ENCODE data around the gene NSMF. TPM values are rescaled to one million over a fixed set of nuclear protein-coding genes. Genes with fewer than 3 reads are reported as not detected.

The NSMF gene
- polyA plus RNA-seq, 1 donor (not counting 4 experiments of a cell fraction or from before 2014, with no cell fraction given) = 29.5 TPM

DNA sequence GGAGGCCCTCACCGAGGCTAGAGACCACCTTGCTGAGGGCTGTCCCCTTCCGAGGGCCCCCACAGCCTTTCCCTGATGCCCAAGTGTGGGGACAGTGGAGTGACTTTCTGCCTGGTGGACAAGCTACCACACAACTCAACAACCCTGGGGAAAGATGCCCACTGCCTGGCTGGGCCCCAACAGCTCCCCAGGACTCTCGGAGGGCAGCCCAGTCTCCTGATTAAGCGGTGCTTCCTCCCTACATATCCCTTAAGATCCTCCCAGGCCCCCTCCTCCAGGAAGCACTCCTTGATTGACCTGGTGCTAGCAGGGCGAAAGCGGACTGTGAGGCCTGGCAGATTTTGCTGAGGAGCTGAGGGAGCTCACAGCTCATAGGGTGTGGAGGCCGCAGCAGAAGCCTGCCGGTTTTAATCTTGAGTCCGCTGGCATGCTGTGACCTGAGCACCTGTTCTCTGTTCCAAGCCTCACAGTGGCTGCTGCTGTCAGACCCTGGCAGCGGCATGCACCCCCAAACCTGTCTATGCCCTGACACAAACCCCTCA is 2.2 kb downstream of the NSMF start:
- Histone ChIP-seq H3K36me3 (ENCODE audit: control insufficient read depth in 2 of 2, extremely low read depth in 1 of 2, insufficient read depth in 2 of 2, low read length in 2 of 2) (peaks cover 0 to 11% of the 10 kb centered on the region in 2 experiments), H3K9ac (ENCODE audit: control insufficient read depth, extremely low read depth, insufficient read depth, low read length) (no peak overlapping the region), H3K27me3 (ENCODE audit: control insufficient read depth, extremely low read depth, insufficient read depth, low read length) (peaks cover 1% of the 10 kb centered on the region), H3K9me1 (ENCODE audit: control insufficient read depth, extremely low read depth, insufficient read depth, low read length) (no peaks in the 10 kb centered on the region), H3K9me3 (ENCODE audit: control insufficient read depth, low read depth, low read length) (no peaks in the 10 kb centered on the region), H3K4me2 (ENCODE audit: control insufficient read depth, extremely low read depth, insufficient read depth, low read depth, low read length) (no peak overlapping the region), H3K27ac (ENCODE audit: control insufficient read depth, insufficient read depth, low read length) (no peak overlapping the region), H3K4me1 (ENCODE audit: control insufficient read depth, extremely low read depth, insufficient read depth, low read length) (peaks cover 18% of the 10 kb centered on the region), H4K20me1 (ENCODE audit: control insufficient read depth, extremely low read depth, insufficient read depth, low read length) (no peaks in the 10 kb centered on the region), H2AFZ (ENCODE audit: control insufficient read depth, low read length) (no peak overlapping the region), H3K4me3 (ENCODE audit: control insufficient read depth in 2 of 3, extremely low read depth in 1 of 3, insufficient read depth in 2 of 3, low read depth in 1 of 3, low read length in 3 of 3) (no peak overlapping the region), H3K79me2 (ENCODE audit: control insufficient read depth, insufficient read depth, low read length) (peaks cover 7% of the 10 kb centered on the region)
- DNase-seq (ENCODE audit: low read depth, low spot score) (no peak), FAIRE-seq (no peak)
- TF ChIP-seq CTCF (optimal IDR thresholded peaks at IDR 0.05 in 1 of 3, IDR thresholded peaks at IDR 0.05 in 1 of 3, conservative IDR thresholded peaks at IDR 0.05 in 1 of 3; ENCODE audit: extremely low read depth in 1 of 3, insufficient read depth in 2 of 3, low read length in 3 of 3) (no peak), EZH2 (IDR thresholded peaks at IDR 0.05; ENCODE audit: low read length) (no peak)
- dilution Hi-C loops (cut with MboI; ENCODE audit: extremely low pct_ligation_motif_present, low sequenced_read_pairs) = no loop called here

DNA sequence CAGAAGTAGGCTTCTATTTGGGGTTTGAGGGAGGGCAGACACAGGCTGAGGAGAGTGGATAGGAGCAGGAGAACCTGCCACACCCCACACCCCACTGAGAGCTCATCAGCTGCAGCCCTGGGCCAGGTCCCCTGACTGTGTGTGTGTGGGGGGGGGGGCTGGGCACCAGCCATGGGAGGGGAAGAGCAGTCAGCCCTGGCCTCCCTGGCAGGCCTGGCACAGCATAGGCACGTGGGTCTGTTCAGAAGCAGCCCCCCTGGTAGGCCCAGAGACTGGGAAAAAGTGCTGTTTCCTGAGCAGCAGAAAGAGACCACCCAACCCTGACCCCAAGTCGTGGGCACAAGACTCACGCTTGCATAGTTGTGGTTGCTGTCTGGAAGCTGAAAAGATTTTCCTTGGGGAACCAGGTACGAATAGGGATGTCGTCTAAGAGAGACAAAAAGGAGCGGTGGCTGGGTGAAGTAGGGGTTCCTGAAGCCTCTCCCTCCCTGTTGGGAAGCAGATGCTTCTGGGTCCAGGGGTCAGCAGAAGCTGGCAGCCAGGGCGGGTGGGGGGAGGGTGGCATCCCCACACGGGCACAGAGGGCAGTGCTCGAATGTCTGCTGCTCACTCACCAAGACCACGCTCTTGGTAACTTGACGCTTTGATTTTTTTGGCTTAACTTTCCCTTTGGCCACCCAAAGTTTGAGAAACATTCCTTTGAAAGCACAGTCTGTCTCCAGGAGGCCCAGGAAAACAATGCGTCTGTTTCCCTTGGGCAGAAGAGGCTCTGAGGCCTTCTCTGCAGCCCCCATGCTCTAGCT is 2.9 kb downstream of the NSMF start:
- Histone ChIP-seq H2AFZ (ENCODE audit: control insufficient read depth, low read length) (no peak overlapping the region), H3K36me3 (ENCODE audit: control insufficient read depth in 2 of 2, extremely low read depth in 1 of 2, insufficient read depth in 2 of 2, low read length in 2 of 2) (peaks cover 0 to 11% of the 10 kb centered on the region in 2 experiments), H3K9ac (ENCODE audit: control insufficient read depth, extremely low read depth, insufficient read depth, low read length) (no peak overlapping the region), H4K20me1 (ENCODE audit: control insufficient read depth, extremely low read depth, insufficient read depth, low read length) (no peaks in the 10 kb centered on the region), H3K9me1 (ENCODE audit: control insufficient read depth, extremely low read depth, insufficient read depth, low read length) (no peaks in the 10 kb centered on the region), H3K27me3 (ENCODE audit: control insufficient read depth, extremely low read depth, insufficient read depth, low read length) (no peaks in the 10 kb centered on the region), H3K27ac (ENCODE audit: control insufficient read depth, insufficient read depth, low read length) (no peak overlapping the region), H3K4me1 (ENCODE audit: control insufficient read depth, extremely low read depth, insufficient read depth, low read length) (peaks cover 18% of the 10 kb centered on the region), H3K4me3 (ENCODE audit: control insufficient read depth in 2 of 3, extremely low read depth in 1 of 3, insufficient read depth in 2 of 3, low read depth in 1 of 3, low read length in 3 of 3) (no peak overlapping the region), H3K4me2 (ENCODE audit: control insufficient read depth, extremely low read depth, insufficient read depth, low read depth, low read length) (no peak overlapping the region), H3K9me3 (ENCODE audit: control insufficient read depth, low read depth, low read length) (no peaks in the 10 kb centered on the region), H3K79me2 (ENCODE audit: control insufficient read depth, insufficient read depth, low read length) (peaks cover 7% of the 10 kb centered on the region)
- DNase-seq (ENCODE audit: low read depth, low spot score) (no peak), FAIRE-seq (no peak)
- dilution Hi-C loops (cut with MboI; ENCODE audit: extremely low pct_ligation_motif_present, low sequenced_read_pairs) = no loop called here
- TF ChIP-seq EZH2 (IDR thresholded peaks at IDR 0.05; ENCODE audit: low read length) (no peak), CTCF (optimal IDR thresholded peaks at IDR 0.05 in 1 of 3, IDR thresholded peaks at IDR 0.05 in 1 of 3, conservative IDR thresholded peaks at IDR 0.05 in 1 of 3; ENCODE audit: extremely low read depth in 1 of 3, insufficient read depth in 2 of 3, low read length in 3 of 3) (no peak)

Data from keratinocyte (primary cell).